Breast epithelium (tissue), 4 donors: ENCODE measurements around the gene ADGRL3. TPM values are rescaled to one million over a fixed set of nuclear protein-coding genes. Genes with fewer than 3 reads are reported as not detected.

Experiments
- DNase-seq, 2 donors: peaks; one replicate each; pipeline ENCODE4 v3.0.0-alpha.2; 2019; ENCODE audit warnings: low spot score in 2 of 2
- H3K27ac ChIP-seq, 2 donors: fragments of 200-600 bp; sonication (generic) in 1 of 2; one replicate each; pipeline ENCODE4 v1.5.1; 2016 to 2019; ENCODE audit warnings: mild to moderate bottlenecking in 1 of 2
- H3K27me3 ChIP-seq, 2 donors: fragments of 200-600 bp; sonication (generic) in 1 of 2; one replicate each; pipeline versions ENCODE4 v1.5.1 to v1.6.0; 2017 to 2019; ENCODE audit warnings: control low read depth in 1 of 2, mild to moderate bottlenecking in 1 of 2
- H3K36me3 ChIP-seq: fragments of 200-600 bp; one replicate; pipeline ENCODE4 v1.5.1; 2019
- H3K4me1 ChIP-seq, 2 donors: fragments of 200-600 bp; sonication (generic); one replicate each; pipeline ENCODE4 v1.5.1; 2016 to 2019; ENCODE audit warnings: control low read depth in 1 of 2
- H3K4me3 ChIP-seq, 3 donors: fragments of 200-600 bp; sonication (generic); 1 replicate in 2 of 3; 2 replicates in 1 of 3; pipeline ENCODE4 v1.5.1; 2016 to 2019; ENCODE audit warnings: mild to moderate bottlenecking in 3 of 3, moderate library complexity in 2 of 3
- H3K9me3 ChIP-seq, 2 donors: fragments of 200-600 bp; sonication (generic) in 1 of 2; one replicate each; pipeline ENCODE4 v1.5.1; 2016 to 2019; ENCODE audit warnings: control low read depth in 1 of 2
- POLR2A ChIP-seq: fragments of 450-650 bp; IDR thresholded peaks from one replicate; pipeline ENCODE4 v1.6.1; 2016; ENCODE audit warnings: antibody characterized with exemption, mild to moderate bottlenecking, moderate library complexity
- POLR2AphosphoS5 ChIP-seq, 3 donors: sonication (generic); formaldehyde crosslinking; IDR thresholded peaks; one replicate each; pipeline ENCODE4 v1.6.1; 2017; ENCODE audit warnings: antibody characterized with exemption in 3 of 3
- intact Hi-C: fragments of 100-400 bp; cut with DNase I; formaldehyde crosslinking; loops from one replicate; pipeline ENCODE4 v1.15.1; 2023; ENCODE audit warnings: low total_unique reads
- total RNA-seq, 3 donors: library from RNA; depleted of rRNA; stranded (reverse); fragments of >200 nt; gene quantifications; one replicate each; pipeline ENCODE4 v1.1.0, GENCODE V29; 2016
- TF ChIP-seq, protein P1 (sequence below), 3 donors: fragments of 450-650 bp; IDR thresholded peaks; one replicate each; pipeline ENCODE4 v1.5.1; 2016 to 2017; ENCODE audit warnings: antibody characterized with exemption in 3 of 3, mild to moderate bottlenecking in 3 of 3, moderate library complexity in 3 of 3

The ADGRL3 gene
- total RNA-seq, 3 donors from 2014 or later = 4.2 to 8.2 (median 6.6) TPM

DNA sequence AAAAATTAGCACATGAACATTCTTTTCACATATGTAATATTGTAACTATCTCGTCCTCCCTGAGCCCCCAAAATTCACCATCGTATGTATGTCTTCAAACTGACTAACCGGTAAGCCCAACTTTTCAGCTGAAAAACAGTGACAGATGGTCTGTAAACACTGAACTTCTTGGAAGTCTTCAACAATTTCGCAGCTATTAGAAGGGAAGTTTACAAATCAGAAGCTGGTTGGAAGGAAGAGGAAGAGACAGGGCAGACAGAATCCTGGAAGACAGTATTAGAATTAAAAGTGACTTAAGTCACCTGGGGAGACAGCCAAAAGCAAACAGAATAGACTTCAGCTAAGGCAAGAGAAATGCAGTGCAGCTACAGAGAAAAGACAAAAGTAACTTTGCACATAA is 858.4 kb downstream of the ADGRL3 start:
- Histone ChIP-seq H3K4me1 (no peaks in the 10 kb centered on the region), H3K27ac (no peak overlapping the region), H3K9me3 (no peaks in the 10 kb centered on the region), H3K36me3 (no peaks in the 10 kb centered on the region), H3K27me3 (no peaks in the 10 kb centered on the region), H3K4me3 (no peak overlapping the region)
- no peak for DNase-seq
- intact Hi-C loops = no loop called here
- TF ChIP-seq, protein P1, sequence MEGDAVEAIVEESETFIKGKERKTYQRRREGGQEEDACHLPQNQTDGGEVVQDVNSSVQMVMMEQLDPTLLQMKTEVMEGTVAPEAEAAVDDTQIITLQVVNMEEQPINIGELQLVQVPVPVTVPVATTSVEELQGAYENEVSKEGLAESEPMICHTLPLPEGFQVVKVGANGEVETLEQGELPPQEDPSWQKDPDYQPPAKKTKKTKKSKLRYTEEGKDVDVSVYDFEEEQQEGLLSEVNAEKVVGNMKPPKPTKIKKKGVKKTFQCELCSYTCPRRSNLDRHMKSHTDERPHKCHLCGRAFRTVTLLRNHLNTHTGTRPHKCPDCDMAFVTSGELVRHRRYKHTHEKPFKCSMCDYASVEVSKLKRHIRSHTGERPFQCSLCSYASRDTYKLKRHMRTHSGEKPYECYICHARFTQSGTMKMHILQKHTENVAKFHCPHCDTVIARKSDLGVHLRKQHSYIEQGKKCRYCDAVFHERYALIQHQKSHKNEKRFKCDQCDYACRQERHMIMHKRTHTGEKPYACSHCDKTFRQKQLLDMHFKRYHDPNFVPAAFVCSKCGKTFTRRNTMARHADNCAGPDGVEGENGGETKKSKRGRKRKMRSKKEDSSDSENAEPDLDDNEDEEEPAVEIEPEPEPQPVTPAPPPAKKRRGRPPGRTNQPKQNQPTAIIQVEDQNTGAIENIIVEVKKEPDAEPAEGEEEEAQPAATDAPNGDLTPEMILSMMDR (IDR thresholded peaks at IDR 0.05) = no peak
- TF ChIP-seq POLR2A (no peak), POLR2AphosphoS5 (IDR thresholded peaks at IDR 0.05) (no peak)

DNA sequence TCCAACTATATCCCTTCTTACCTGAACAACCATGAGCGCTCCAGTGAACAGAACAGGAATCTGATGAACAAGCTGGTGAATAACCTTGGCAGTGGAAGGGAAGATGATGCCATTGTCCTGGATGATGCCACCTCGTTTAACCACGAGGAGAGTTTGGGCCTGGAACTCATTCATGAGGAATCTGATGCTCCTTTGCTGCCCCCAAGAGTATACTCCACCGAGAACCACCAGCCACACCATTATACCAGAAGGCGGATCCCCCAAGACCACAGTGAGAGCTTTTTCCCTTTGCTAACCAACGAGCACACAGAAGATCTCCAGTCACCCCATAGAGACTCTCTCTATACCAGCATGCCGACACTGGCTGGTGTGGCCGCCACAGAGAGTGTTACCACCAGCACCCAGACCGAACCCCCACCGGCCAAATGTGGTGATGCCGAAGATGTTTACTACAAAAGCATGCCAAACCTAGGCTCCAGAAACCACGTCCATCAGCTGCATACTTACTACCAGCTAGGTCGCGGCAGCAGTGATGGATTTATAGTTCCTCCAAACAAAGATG is 870.2 kb downstream of the ADGRL3 start:
- Histone ChIP-seq H3K27ac (no peak overlapping the region), H3K36me3 (no peaks in the 10 kb centered on the region), H3K4me1 (no peaks in the 10 kb centered on the region), H3K27me3 (no peaks in the 10 kb centered on the region), H3K4me3 (no peak overlapping the region), H3K9me3 (no peaks in the 10 kb centered on the region)
- no peak for TF ChIP-seq POLR2AphosphoS5 (IDR thresholded peaks at IDR 0.05)
- DNase-seq = no peak
- intact Hi-C loops = no loop called here

DNA sequence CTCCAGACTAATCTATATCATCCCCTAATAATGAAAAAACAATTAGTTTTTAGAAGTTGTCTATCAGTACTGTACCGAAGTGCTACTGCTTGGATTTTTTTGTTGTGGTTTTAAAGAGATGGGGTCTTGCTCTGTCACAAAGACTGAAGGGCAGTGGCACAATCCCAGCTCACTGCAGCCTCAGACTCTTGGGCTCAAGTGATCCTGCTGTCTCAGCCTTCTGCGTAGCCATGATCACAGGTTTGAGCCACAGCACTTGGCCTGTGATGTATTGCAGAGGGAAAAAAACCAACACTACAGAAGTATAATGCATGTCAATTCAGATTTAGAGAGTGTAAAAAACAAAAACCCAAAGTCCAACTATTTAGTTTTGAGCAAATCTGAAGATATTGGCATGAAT is 875.0 kb downstream of the ADGRL3 start:
- H3K4me3 ChIP-seq = no peak overlapping the region
- TF ChIP-seq, protein P1 (IDR thresholded peaks at IDR 0.05) = no peak
- TF ChIP-seq POLR2AphosphoS5 (IDR thresholded peaks at IDR 0.05) (no peak), POLR2A (no peak)
- no peaks in the 10 kb centered on the region for H3K9me3 ChIP-seq
- no peaks in the 10 kb centered on the region for H3K4me1 ChIP-seq
- no peaks in the 10 kb centered on the region for H3K27me3 ChIP-seq
- intact Hi-C loops = no loop called here
- DNase-seq = no peak
- H3K27ac ChIP-seq = no peak overlapping the region
- H3K36me3 ChIP-seq = no peaks in the 10 kb centered on the region

DNA sequence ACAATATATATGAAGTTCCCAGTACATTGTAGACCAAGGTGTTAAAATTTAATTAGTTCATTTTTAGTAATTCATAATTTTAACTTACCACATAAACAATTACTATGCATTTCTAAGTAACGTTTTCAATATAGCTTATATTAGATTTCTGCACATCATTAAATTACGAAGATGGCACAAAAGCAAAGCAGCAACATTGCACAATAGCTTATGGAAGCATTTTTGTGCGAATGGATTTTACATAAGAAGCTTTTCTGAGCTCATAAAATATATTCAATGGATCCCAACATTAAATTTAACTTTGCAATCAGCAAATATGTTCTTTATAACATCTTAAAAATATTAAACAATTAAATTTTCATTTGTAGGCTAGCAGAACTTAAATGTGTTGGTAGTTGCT is 875.4 kb downstream of the ADGRL3 start:
- intact Hi-C loops = no loop called here
- H3K9me3 ChIP-seq = no peaks in the 10 kb centered on the region
- no peak for DNase-seq
- H3K27ac ChIP-seq = no peak overlapping the region
- no peaks in the 10 kb centered on the region for H3K27me3 ChIP-seq
- no peaks in the 10 kb centered on the region for H3K36me3 ChIP-seq
- TF ChIP-seq POLR2AphosphoS5 (IDR thresholded peaks at IDR 0.05) (no peak), POLR2A (no peak)
- TF ChIP-seq, protein P1 (IDR thresholded peaks at IDR 0.05) = no peak
- H3K4me3 ChIP-seq = no peak overlapping the region
- H3K4me1 ChIP-seq = no peaks in the 10 kb centered on the region

DNA sequence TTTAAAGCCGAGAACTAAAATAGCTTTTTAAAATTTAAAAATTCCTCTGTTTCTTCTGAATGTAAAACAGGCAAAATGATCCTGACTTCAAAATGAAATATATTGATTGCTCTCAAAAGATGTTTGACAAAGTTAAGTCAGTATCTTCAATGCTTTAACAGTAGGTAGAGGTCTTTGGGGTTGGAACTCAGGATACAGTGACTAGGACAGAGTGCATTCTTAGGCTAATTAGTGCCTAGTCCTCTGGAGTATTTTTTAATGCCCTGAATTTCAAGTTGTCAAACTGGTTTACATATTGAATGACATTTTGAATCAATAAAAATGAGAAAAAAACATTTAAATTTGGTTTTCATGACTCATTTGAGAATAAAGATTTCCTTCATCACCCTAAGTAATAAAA is 877.3 kb downstream of the ADGRL3 start:
- no peaks in the 10 kb centered on the region for H3K4me1 ChIP-seq
- H3K4me3 ChIP-seq = no peak overlapping the region
- TF ChIP-seq, protein P1 (IDR thresholded peaks at IDR 0.05) = no peak
- TF ChIP-seq POLR2AphosphoS5 (IDR thresholded peaks at IDR 0.05) = no peak
- no peak for TF ChIP-seq POLR2A
- no peak for DNase-seq
- no peak overlapping the region for H3K27ac ChIP-seq
- no peaks in the 10 kb centered on the region for H3K27me3 ChIP-seq
- H3K36me3 ChIP-seq = no peaks in the 10 kb centered on the region
- H3K9me3 ChIP-seq = no peaks in the 10 kb centered on the region
- intact Hi-C loops = no loop called here

DNA sequence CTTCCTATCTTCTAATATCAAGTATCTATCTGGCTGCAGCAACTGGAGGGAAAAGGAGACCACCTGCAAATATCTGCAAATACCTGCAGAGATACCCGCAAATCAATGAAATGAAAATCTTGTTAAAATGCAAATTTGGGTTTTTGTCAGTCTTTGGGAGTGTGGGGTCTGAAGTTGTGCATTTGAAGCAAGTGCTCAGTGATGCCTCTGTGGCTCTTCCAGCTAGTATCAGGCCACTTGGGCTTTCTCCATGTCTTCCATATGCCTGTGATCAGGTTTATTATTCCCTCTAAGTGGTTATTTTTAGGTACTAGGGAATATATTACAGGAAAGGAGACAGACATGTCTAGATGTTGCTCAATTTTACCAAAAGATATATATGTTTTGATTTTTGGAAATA is 880.3 kb downstream of the ADGRL3 start:
- Histone ChIP-seq H3K27ac (no peak overlapping the region), H3K27me3 (no peaks in the 10 kb centered on the region), H3K36me3 (no peaks in the 10 kb centered on the region), H3K9me3 (no peaks in the 10 kb centered on the region), H3K4me1 (no peaks in the 10 kb centered on the region), H3K4me3 (no peak overlapping the region)
- intact Hi-C loops = no loop called here
- TF ChIP-seq, protein P1 (IDR thresholded peaks at IDR 0.05) = no peak
- TF ChIP-seq POLR2AphosphoS5 (IDR thresholded peaks at IDR 0.05) (no peak), POLR2A (no peak)
- no peak for DNase-seq
